T follicular helper cell (primary cell): ENCODE measurements around the gene PCBP3.
"Not testable (repeated sequence)": the region's sequence is repeated elsewhere in the genome, so short reads cannot be mapped to it uniquely, and the experiment has no call there.

Source experiments
- DNase-seq: peaks from one replicate; pipeline ENCODE4 v3.0.0-alpha.2; 2020; ENCODE audit warnings: low read depth

PCBP3 gene

DNA sequence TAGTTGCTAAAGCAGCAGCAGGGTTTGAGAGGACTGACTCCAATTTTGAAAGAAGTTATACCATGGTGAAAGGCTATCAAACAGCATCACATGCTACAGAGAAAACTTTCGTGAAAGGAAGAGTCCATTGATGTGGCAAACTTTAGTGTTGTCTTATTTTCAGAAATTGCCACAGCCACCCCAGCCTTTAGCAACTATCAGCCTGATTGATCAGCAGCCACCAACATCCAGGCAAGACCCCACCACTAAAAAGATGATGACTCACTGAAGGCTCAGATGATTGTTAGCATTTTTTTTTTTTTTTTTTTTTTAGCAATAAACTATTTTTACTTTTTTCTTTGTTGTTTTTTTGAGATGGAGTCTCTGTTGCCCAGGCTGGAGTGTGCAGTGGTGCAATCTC is 35.3 kb downstream of the PCBP3 start:
- not testable (repeated sequence) for DNase-seq

DNA sequence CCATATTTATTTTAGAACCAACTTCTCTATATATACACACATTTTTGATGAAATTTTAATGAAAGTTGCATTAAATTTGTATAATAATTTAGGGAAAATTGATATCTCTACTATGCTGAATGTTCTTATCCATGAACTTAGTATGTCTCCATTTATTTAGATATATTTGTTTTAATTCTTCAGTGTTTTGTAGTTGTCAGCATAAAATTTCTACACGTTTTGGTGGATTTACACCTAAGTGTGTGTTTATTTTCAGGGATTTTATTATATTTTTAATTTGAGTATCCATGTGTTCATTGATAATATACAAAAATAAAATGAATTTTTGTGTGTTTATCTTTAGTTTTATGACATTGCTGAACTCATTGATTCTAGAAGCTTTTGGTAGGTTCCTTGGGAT is 36.7 kb downstream of the PCBP3 start:
- DNase-seq: no peak

DNA sequence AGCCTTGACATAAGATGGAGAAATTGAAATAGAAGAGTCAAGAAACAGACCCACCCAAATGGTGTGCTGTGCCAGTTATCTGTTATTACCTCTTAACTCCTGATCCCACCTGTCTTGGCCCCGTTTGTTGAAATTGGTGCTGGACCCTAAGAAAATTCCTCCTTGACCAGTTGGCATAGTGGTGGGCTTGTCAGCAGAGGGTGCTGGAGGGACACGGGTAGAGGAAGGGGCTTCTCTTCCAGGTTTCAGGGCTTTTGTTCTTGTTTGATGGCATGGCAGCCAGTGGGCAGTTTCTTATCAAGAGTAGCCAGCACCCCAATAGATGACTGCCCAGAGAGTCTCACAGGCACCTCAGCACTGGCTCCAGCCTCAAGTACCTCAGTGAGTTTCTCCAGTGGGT is 51.6 kb downstream of the PCBP3 start:
- DNase-seq: no peak

DNA sequence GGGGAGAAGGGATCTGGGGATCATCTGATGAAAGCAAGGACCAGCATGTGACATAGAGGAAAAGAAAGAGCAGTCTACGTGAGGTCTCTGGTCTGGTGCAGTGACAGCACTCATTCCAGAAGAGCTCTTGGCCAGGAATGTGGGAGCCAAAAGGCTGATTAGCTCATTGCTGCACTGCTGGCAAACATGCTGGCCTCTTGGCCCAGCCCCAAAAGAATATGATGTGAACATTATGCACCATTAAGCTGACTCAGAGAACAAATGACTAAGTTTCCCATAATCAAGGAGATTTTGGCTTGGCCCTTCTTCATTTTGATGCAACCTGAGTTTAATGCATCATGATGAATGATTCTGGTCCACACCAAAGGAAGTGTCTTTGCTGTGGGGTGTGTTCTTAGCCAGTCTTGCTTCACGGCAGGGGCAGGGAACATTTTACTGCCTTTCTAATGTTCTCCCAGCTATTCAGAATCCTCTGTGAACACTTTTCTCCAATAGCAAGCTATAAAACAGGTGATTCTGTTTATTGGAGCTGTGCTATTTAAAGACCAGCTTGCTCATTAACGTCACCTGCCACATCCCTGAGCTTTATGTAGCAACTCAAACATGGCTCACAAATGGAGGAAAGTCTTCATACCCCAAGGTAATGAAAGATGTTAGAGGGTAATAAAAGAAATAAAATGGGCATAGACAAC is 55.1 kb downstream of the PCBP3 start:
- DNase-seq: no peak

DNA sequence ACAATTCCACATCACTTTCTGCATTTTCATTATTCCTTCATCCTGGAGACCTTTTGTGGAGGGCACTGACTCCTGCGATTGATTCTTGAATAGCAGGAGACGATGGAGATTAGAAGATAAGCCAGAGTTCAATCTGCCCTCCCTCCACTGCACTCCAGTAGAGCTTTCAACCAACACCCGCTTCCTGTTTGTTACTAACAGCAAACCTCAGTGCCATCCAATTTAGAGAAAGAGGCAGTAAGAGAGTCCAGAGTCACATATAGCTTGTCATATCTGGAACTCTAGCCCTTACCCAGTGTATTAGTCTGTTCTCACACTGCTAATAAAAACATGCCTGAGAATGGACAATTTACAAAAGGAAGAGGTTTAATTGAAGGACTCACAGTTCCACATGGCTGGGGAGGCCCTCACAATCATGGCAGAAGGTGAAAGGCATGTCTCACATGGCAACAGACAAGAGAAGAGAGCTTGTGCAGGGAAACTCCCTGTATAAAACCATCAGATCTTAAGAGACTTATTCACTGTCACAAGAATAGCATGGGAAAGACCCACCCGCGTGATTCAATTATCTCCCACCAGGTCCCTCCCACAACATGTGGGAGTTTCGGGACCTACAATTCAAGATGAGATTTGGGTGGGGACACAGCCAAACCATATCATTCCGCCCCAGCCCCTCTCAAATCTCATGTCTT is 55.9 kb downstream of the PCBP3 start:
- no peak for DNase-seq

DNA sequence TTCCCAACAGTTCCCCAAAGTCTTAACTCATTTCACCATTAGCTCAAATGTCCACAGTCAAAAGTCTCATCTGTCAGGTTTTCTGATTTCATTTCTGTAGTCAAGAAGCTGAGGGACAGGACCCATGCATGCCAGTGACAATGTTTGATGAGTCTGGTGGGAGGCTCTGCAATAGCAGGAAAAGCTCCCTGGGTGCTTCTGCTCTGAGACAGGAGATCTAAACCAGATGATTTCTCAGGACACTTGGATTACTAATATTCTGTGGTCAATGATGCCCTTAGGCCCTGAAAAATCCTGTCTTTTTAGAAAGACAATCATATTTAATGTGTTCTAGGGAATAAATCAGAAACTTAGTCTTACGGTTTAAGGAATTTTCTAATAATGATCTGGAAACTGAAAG is 56.4 kb downstream of the PCBP3 start:
- no peak for DNase-seq

DNA sequence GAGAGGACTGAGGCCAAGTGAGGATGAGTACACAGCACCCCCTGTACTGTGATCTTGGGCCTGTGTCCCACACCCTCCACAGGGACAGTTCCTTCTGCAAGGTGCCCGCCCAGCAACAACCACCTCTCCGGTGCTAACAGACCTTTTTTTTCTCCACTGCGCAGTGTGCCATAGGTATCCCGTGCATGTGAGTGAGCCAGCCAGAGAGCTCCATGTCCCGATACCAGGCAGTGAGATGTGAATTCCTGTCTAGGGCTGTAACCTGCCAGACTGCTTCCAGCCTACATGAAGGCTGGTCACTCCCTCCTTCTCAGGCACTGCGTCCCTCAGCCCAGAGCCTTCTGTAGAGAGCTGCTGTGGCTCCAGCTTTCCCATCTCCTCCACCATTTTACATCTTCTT is 56.9 kb downstream of the PCBP3 start:
- no peak for DNase-seq

DNA sequence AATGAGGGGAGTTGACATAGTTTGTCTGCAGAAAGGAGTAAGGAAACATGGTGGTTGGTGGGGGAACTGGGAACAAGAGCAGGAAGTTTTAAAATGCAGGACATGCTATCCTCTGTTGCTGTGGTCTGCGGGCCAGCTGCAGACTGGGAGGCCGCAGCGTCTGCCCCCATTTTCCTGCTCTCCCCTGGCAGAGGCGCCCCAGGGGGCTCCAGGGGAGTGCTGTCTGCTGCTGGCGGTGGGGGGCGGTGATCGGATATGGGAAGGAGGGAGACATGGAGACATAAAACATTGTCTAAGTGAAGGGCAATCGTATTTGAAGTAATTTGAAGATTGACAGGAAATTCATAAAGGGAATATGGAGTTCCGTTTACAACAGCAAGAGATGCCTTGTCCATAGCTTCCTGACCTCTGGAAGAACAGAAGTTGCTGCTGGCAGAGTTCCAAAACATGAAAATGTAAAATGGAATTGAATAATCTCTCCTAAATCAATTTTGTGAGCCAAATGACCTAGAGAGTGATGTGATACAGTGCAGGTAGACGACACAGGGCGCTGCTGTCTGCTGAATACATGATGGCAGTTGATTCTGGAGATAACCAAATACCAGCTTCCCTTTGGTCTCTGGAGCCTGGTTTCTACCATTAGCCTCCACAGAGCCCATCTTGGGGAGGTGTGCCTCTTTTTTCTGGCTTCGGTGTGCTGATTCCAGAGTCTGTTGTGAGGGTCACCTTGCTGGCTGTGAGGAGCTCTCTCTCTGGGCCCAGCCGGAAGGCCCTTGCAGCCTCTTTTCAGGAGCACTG is 61.0 kb downstream of the PCBP3 start:
- DNase-seq: no peak

DNA sequence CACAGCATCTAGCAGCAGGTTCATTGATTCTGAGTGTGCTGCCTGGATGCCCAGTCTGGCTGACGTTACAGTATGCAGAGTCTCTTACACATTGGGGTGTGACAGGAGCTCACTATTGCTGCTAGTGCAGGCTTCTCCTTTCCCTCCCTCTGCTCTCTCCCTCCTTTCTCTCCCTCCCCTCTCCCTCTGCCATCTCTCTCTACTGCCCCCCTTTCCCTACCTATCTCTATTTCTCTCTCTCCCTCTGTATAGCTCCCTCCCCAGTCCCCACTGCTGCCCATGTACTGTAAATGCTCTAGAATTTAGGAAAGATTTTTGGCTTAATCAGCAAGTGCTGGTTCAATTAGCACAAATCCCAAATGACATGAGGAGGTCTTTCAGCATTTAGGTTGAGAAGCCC is 62.8 kb downstream of the PCBP3 start:
- DNase-seq: no peak

DNA sequence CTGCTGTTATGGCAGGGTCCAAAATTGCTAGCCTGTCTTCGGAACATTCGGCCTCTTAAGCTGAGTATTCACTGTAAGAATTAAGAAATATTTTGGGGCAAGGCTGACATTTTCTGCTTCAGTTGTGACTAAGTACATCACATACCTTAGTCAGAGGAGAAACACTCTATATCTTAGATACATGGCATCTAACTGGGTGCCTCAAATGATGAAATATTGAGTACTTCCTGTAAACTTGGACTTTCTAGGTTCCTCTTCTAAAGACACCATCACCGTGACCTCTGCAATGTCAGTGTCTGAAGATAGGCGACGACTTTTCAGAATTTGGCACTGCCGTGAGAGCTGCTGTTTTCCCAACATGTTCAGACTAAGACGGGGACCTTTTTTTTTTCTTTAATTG is 65.6 kb downstream of the PCBP3 start:
- no peak for DNase-seq

DNA sequence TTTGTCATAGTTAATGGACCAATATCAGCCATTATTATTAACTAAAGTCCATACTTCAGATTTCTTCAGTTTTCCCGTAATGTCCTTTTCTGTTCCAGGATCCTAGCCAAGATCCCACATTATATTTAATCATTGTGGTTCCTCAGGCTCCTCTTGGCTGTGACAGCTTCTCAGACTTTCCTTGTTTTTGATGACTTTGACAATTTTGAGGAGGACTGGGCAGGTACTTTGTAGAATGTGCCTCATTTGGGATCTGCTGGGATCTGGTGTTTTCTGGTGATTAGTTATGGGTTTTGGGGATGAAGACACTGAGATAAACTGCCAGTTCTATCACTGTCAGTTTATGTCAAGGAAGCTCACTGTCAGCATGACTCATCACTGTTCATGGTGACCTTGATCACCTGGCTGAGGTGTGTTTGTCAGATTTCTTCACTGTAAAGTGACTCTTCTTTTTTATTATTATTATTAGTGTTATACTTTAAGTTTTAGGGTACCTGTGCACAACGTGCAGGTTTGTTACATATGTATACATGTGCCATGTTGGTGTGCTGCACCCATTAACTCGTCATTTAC is 66.3 kb downstream of the PCBP3 start:
- no peak for DNase-seq

DNA sequence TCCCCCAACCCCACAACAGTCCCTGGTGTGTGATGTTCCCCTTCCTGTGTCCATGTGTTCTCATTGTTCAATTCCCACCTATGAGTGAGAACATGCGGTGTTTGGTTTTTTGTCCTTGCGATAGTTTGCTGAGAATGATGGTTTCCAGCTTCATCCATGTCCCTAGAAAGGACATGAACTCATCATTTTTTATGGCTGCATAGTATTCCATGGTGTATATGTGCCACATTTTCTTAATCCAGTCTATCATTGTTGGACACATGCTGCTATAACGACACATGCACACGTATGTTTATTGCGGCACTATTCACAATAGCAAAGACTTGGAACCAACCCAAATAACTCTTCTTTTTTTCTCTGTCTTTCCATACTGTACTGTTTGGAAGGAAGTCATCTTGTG is 66.8 kb downstream of the PCBP3 start:
- DNase-seq: not testable (repeated sequence)

DNA sequence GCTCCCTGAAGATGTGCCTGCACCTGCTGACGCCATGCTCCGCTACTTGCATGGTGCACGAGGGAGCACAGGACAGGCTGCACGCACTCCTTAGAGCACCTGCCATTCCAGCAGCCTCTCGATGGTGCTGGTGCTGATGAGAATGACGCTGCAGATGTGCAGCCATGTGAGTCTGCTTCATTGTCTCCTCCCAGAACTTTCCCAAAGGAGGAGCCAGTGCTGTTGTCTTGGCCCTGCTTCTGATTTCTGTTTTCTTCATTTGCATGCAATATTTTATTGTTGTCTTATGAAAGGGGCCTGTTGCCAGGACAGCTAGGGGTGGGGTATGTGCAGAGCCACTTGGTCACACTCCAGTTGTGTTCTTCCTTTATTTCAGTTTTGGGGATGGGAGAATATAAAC is 70.1 kb downstream of the PCBP3 start:
- DNase-seq: no peak

DNA sequence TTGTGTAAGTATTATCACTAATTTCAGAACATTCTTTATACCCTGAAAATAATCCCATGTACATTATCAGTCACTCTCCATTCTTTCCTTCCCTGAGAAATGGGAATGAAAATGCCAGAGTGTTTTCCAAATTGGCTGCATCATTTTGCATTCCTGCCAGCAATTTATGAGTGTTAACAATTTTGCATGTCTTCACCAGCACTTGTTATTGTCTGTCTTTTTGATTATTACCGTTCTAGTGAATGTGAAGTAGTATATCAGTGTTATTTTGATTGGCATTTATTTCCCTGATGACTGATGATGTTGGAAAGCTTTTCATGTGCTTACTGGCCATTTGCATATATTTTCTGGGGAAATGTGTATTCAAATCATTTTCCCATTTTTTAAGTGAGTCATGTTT is 71.9 kb downstream of the PCBP3 start:
- DNase-seq: no peak

DNA sequence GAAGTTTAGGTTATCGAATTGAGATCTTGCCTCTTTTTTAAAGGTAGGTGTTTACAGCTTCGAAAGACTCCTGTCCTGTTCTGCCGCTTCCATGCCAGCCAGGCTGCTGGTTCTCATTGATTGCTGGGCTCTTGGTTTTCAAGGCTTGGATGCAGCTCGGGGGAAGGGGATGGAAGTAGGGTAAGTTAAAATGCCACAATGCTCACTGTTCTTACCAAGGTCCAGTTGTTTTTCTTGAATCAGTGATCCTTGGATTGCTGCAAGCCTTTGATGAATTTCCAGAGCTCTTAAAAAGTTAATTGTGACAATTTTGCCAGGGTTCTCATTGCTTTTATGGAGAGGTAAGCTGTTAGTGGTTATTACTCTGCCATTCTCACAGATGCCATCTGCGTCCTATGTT is 74.9 kb downstream of the PCBP3 start:
- DNase-seq: no peak

DNA sequence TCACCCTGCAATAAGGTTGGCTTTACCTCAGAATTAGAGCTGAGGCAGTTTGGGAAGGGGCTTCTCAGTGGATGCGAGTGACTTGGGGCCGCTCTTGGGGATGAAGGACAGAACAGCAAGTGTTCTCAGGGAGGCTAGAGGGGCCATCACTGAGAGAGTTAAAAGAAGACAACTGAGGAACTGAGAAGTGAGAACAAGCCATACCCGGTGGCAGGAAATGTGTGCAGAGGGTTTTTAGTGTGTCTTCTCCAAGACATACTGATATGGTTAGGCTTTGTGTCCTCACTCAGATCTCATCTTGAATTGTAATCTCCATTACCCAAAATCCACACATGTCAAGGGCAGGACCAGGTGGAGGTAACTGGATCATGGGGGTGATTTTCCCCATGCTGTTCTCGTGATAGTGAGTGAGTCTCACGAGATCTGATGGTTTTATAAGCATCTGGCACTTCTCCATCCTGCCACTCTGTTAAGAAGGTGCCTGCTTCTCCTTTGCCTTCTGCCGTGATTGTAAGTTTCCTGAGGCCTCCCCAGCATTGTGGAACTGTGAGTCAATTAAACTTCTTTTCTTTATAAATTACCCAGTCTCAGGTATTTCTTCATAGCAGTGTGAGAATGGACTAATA is 75.8 kb downstream of the PCBP3 start:
- no peak for DNase-seq

DNA sequence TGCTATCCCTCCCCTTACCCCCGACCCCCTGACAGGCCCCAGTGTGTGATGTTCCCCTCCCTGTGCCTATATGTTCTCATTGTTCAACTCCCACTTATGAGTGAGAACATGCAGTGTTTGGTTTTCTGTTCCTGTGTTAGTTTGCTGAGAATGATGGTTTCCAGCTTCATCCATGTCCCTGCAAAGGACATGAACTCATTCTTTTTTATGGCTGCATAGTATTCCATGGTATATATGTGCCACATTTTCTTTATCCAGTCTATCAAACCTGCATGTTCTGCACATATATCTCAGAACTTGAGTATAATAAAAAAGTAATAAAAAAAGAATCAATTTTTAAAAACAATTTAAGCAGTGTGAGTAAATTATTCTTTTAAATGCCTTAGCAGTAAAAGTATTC is 76.7 kb downstream of the PCBP3 start:
- DNase-seq: not testable (repeated sequence)

DNA sequence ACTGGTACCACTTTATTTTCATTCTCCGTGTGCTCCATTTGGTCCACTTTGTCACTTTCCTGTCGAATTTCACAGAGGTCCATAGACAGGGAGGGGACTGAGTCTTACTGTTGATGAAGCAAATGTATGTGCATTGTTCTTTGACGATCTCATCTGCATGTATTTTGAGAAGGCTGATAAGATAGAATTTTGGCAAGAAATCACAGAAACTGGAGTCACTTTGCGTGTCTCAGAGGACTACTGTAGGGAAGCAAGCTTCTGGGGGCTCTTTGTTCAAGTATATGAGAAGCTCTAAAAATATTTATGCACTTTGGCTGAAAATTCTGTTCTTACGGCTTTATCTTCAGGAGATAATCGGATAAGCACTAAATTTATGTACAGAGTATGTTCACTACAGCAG is 78.1 kb downstream of the PCBP3 start:
- no peak for DNase-seq

DNA sequence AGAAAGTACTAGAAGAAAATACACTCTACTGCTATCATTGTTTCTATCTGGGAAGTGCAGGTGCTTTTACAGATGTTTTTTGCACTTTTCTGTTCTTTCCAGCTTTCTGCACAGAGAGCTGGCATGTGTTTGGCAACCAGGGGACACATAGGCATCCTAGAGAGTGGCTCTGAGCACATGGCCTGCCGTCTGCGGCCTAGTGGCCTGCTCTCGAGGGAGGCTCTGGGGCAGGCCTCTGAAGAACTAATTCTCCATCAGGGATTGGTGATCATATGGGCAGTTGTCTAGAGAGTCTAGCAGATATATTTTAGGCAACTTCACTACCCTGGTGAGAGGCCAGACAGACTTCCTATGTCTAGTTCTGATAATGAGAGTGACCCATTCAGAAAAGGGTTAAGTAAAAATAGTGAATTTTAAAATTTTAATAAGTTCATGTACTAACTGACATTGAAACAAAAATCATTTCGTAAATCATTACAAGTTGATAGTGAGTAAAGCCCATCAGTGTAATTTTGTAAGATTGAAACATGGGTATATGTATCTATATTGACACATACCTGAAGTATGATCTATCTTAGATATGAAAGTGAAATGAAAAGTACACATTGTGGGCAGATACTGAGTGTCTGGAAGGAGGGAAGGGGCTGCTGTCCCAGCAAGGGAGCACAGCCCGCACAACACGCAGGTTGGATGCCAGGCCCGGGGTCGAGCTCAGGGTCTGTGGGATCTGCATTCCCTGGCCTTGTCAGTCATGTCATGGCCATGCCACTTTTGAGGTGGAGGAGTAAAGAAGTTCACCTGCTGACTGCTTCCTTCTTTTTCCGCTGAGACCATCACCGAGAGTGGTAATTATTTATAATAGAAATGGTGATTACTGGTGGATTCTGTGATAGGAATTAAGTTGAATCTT is 79.8 kb downstream of the PCBP3 start:
- no peak for DNase-seq

DNA sequence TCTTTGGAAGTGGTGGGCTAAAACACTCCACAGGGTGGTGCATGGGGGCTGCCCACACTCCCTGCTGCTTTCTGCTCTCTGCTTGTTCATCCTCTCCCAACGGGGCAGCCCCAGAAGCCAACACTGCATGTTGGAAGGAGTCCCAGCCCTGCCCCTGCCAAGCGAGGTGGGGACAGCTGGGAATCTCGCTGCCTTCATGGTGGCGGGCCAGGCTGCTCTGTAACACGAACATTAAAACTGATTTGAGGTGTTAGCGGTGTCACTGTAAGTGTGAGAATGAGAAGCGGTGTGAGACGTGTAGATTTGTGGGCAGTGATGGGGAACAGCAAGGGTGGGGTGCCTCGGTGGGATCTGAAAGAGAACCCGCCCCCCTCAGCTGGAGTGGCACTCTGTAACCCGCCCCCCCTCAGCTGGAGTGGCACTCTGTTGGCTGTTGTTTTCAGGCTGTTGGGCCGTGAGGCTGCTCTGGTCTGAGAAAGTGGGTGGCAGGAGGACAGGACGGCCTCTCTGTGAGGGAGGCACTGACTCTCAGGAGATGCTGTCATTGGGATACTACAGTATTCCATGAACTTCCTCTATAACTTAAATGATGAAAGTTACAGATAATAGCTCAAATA is 80.9 kb downstream of the PCBP3 start:
- no peak for DNase-seq
